Ovary (tissue), 3 donors: Measurements from ENCODE around the gene PCDHB3.

Experiments
- POLR2A ChIP-seq: fragments of 450-650 bp; IDR thresholded peaks from one replicate; pipeline ENCODE4 v1.6.1; 2017; ENCODE audit warnings: antibody characterized with exemption, mild to moderate bottlenecking, moderate library complexity
- TF ChIP-seq, protein P1 (sequence below), 3 donors: fragments of 450-650 bp in 2 of 3; fragments of 200-600 bp in 1 of 3; IDR thresholded peaks; one replicate each; pipeline versions ENCODE4 v1.5.1 to v1.8.0; 2016 to 2022; ENCODE audit warnings: antibody characterized with exemption in 3 of 3, mild to moderate bottlenecking in 1 of 3
- donor health status: DM: no; HTN: no; CAD: no.

DNA sequence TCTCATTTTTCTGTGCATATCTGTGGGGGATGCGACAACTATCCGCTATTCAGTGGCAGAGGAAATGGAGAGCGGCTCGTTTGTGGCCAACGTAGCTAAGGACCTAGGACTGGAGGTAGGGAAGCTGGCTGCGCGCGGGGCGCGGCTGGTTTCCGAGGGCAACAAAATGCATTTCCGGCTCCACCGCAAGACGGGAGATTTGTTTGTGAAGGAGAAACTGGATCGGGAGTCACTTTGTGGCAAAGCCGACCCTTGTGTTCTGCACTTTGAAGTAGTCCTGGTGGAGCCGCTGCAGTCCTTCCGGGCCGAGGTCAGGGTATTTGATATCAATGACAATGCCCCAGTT, 48.8 kb upstream of the PCDHB3 start:
- TF ChIP-seq, protein P1, sequence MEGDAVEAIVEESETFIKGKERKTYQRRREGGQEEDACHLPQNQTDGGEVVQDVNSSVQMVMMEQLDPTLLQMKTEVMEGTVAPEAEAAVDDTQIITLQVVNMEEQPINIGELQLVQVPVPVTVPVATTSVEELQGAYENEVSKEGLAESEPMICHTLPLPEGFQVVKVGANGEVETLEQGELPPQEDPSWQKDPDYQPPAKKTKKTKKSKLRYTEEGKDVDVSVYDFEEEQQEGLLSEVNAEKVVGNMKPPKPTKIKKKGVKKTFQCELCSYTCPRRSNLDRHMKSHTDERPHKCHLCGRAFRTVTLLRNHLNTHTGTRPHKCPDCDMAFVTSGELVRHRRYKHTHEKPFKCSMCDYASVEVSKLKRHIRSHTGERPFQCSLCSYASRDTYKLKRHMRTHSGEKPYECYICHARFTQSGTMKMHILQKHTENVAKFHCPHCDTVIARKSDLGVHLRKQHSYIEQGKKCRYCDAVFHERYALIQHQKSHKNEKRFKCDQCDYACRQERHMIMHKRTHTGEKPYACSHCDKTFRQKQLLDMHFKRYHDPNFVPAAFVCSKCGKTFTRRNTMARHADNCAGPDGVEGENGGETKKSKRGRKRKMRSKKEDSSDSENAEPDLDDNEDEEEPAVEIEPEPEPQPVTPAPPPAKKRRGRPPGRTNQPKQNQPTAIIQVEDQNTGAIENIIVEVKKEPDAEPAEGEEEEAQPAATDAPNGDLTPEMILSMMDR (IDR thresholded peaks at IDR 0.05) = no peak
- TF ChIP-seq POLR2A = no peak
